ENCODE measurements around the gene EBP. TPM values are rescaled to one million over a fixed set of nuclear protein-coding genes. Genes with fewer than 3 reads are reported as not detected.

The EBP gene
- polyA plus RNA-seq, 1 experiment: 36.1 TPM

DNA sequence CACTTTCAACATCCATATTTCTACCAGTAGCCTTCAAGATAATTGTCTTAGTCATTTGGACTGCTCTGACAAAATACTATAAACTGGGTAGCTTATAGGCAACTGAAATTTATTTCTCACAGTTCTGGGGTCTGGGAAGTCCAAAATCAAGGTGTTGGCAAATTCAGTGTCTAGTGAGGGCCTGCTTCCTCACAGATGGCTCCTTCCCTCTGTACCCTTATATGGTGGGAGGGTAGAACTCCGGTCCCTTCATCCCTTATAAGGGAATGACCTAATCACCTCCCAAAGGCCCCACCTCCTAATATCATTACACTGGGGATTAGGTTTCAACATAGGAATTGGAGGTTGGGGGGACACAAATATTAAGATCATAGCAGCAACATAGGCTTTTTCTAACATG is 10.6 kb downstream of the EBP start:
- TF ChIP-seq, protein P1, sequence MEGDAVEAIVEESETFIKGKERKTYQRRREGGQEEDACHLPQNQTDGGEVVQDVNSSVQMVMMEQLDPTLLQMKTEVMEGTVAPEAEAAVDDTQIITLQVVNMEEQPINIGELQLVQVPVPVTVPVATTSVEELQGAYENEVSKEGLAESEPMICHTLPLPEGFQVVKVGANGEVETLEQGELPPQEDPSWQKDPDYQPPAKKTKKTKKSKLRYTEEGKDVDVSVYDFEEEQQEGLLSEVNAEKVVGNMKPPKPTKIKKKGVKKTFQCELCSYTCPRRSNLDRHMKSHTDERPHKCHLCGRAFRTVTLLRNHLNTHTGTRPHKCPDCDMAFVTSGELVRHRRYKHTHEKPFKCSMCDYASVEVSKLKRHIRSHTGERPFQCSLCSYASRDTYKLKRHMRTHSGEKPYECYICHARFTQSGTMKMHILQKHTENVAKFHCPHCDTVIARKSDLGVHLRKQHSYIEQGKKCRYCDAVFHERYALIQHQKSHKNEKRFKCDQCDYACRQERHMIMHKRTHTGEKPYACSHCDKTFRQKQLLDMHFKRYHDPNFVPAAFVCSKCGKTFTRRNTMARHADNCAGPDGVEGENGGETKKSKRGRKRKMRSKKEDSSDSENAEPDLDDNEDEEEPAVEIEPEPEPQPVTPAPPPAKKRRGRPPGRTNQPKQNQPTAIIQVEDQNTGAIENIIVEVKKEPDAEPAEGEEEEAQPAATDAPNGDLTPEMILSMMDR (IDR thresholded peaks at IDR 0.05; ENCODE audit: insufficient read depth, low read depth, low read length): no peak
- ChIA-PET POLR2A (no interaction called here), CTCF (no interaction called here)
- DNase-seq (ENCODE audit: low read depth): no peak
- H3K4me3 ChIP-seq (ENCODE audit: low read depth, low read length): no peak overlapping the region
- H3K27me3 ChIP-seq (ENCODE audit: control insufficient read depth, insufficient read depth, low read length): no peaks in the 10 kb centered on the region
- peaks cover 1% of the 10 kb centered on the region; the same call in 1 of the 2 replicates for H3K36me3 ChIP-seq (ENCODE audit: control insufficient read depth, insufficient read depth, low read length)

DNA sequence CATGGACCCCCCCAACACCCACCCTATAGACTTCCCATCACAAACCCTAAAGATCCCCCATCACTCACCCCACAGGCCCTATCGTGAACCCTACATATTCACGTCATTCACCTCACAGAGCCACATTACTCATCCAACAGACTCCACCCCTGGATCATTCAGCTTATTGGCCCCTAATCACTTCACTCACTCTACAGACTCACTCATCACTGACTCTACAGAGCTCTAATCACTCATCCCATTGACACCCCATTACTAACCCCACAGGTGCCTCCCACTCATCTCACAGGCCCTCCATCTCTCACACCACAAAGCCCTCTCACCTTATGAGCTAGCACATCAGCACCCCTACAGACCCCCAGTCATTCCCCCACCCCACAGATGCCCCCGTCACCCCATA is 11.6 kb downstream of the EBP start:
- Histone ChIP-seq H3K36me3 (ENCODE audit: control insufficient read depth, insufficient read depth, low read length) (peaks cover 1% of the 10 kb centered on the region; the same call in 1 of the 2 replicates), H3K27me3 (ENCODE audit: control insufficient read depth, insufficient read depth, low read length) (no peaks in the 10 kb centered on the region), H3K4me3 (ENCODE audit: low read depth, low read length) (no peak overlapping the region)
- no peak for DNase-seq (ENCODE audit: low read depth)
- TF ChIP-seq, protein P1 (IDR thresholded peaks at IDR 0.05; ENCODE audit: insufficient read depth, low read depth, low read length): no peak
- CTCF ChIA-PET: no interaction called here
- POLR2A ChIA-PET: no interaction called here

DNA sequence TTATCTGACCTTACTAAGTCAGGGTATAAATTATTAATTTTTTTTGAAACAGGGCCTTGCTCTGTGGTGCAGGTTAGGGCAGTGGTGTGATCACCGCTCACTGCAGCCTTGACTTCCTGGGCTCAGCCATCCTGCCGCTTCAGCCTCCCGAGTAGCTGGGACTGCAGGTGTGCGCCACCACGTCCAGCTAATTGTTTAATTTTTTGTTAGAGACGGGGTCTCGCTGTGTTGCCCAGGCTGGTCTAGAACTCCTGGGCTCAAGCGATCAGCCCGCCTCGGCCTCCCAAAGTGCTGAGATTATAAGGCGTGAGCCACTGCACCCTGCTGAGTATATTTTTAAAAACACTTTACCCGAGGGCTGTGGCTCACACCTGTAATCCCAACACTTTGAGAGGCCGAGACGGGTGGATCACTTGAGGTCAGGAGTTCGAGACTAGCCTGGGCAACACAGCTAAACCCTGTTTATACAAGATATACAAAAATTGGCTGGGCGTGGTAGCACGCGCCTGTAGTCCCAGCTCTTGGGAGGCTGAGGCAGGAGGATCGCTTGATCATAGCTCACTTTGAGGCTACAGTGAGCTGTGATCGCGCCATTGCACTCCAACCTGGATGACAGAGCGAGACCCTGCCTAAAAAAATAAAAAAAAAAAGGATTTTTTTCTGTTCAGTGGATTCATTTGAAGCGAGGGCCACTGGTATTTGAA is 17.2 kb downstream of the EBP start:
- POLR2A ChIA-PET: no interaction called here
- peak overlapping the region; percentile 84 for H3K4me3 ChIP-seq (ENCODE audit: low read depth, low read length)
- H3K36me3 ChIP-seq (ENCODE audit: control insufficient read depth, insufficient read depth, low read length): no peaks in the 10 kb centered on the region
- no peaks in the 10 kb centered on the region for H3K27me3 ChIP-seq (ENCODE audit: control insufficient read depth, insufficient read depth, low read length)
- CTCF ChIA-PET: interaction anchor here (0.7 to 1.5 kb wide), 3 partner anchors 10 to 43 kb away, joined by 3 to 8 read pairs (median 3); no protein-coding TSS in a partner anchor
- DNase-seq (ENCODE audit: low read depth): no peak
- TF ChIP-seq, protein P1 (IDR thresholded peaks at IDR 0.05; ENCODE audit: insufficient read depth, low read depth, low read length): no peak

DNA sequence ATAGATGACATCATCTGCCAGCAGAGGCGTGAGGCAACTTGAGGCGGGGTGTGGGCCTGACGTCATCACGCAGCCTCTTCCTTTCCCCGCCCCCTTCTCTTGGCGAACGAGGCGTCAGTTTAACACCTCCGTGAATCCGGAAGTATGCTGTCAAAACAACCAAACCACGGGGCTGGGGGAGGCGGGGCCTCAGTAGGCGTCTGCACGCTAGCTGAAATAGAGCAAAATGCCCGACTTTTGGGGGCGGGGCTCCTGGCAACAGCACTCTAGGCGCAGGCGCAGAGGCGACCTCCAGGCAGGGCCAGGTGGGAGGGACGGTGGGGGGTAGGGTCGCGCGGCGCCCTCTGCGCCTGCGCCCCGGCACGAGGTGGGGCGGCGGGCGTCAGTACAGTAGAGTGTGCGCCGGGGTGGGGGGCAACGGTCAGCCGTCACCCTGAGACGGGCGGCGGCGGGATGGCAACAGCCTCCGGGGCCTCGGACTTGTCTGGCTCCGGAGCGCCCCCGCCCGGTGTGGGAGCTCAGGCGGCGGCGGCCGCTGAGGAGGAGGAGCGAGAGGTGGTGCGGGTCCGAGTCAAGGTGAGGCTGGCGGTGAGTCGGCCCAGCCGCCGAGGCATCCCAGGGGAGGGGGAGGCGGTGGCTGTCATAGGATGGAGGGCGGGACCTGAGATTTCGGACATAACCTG is 17.9 kb downstream of the EBP start, which contains the start of gene TBC1D25:
Gene TBC1D25 (plus strand): TSS at position 370 of the 683 bp plus-strand sequence. CDS start 84 bp downstream, at position 454.
- DNase-seq (ENCODE audit: low read depth): peak; percentile 82
- no peaks in the 10 kb centered on the region for H3K36me3 ChIP-seq (ENCODE audit: control insufficient read depth, insufficient read depth, low read length)
- TF ChIP-seq, protein P1 (IDR thresholded peaks at IDR 0.05; ENCODE audit: insufficient read depth, low read depth, low read length): peak; percentile 45
- CTCF ChIA-PET: interaction anchor here (0.7 to 1.5 kb wide), 6 partner anchors 9 to 42 kb away, joined by 3 to 8 read pairs (median 3); no protein-coding TSS in a partner anchor
- peak within 1 kb of the TSS; percentile 84 for H3K4me3 ChIP-seq (ENCODE audit: low read depth, low read length)
- no peaks in the 10 kb centered on the region for H3K27me3 ChIP-seq (ENCODE audit: control insufficient read depth, insufficient read depth, low read length)
- POLR2A ChIA-PET: no interaction called here

DNA sequence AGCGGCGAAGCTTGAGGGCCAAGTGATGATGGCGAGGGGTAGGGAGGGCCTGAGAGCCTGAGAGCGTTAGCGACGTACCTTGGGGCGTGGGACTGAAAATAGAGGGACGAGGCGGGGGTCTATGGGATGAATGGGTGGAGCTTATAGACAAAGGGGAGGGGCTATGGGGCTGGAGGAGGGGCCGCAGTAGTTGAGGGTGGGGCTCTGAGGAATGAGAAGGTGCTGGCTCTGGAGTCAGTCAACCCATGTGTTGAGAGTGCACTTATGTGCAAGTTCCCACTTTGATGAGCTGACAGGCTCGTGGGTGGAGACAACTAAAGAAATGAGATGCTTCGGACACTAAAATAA is 18.4 kb downstream of the EBP start:
- no peaks in the 10 kb centered on the region for H3K27me3 ChIP-seq (ENCODE audit: control insufficient read depth, insufficient read depth, low read length)
- 0 out of 2 replicates have a peak, but pooled peaks cover 2% of the 10 kb centered on the region for H3K36me3 ChIP-seq (ENCODE audit: control insufficient read depth, insufficient read depth, low read length)
- peak overlapping the region; percentile 84 for H3K4me3 ChIP-seq (ENCODE audit: low read depth, low read length)
- ChIA-PET POLR2A (no interaction called here), CTCF (interaction anchor here (0.6 to 1.5 kb wide), 5 partner anchors 9 to 33 kb away, joined by 3 to 8 read pairs (median 3); no protein-coding TSS in a partner anchor)
- DNase-seq (ENCODE audit: low read depth): no peak
- TF ChIP-seq, protein P1 (IDR thresholded peaks at IDR 0.05; ENCODE audit: insufficient read depth, low read depth, low read length): no peak

Data from BJ (cell line).